ENCODE results near the gene LRIT2.

GRCh38 chr10:84205049-84205852 lies 20.1 kb downstream of the LRIT2 start:
- TF ChIP-seq EZH2 (IDR thresholded peaks at IDR 0.05; ENCODE audit: insufficient read depth, poor library complexity, severe bottlenecking) (no peak), EZH2phosphoT487 (IDR thresholded peaks at IDR 0.05; ENCODE audit: insufficient read depth, low read depth) (no peak)

Data from GM23248 (cell line).